Measurements from ENCODE around the gene SCN1B. TPM values are rescaled to one million over a fixed set of nuclear protein-coding genes. Genes with fewer than 3 reads are reported as not detected.
"Not testable (repeated sequence)": the region's sequence is repeated elsewhere in the genome, so short reads cannot be mapped to it uniquely, and the experiment has no call there.

SCN1B gene
- total RNA-seq, 1 experiment from 2014 or later: 8.0 TPM

- ChIA-PET POLR2A (no interaction called here), CTCF (interaction anchor here (1.7 kb wide), 1 partner anchor 8 kb away, joined by 6 read pairs; no protein-coding TSS in a partner anchor)
- Mint-ChIP-seq H3K27ac (peak overlapping the region; percentile 94), H3K4me1 (peaks cover 43% of the 10 kb centered on the region), H3K36me3 (peaks cover 49% of the 10 kb centered on the region), H3K9me3 (no peaks in the 10 kb centered on the region), H3K27me3 (ENCODE audit: low read depth) (no peaks in the 10 kb centered on the region), H3K4me3 (peak overlapping the region; percentile 31)
- TF ChIP-seq ZNF281 (CRISPR knock-in tag; IDR thresholded peaks at IDR 0.05) (no peak), TCF7 (CRISPR knock-in tag; IDR thresholded peaks at IDR 0.05; ENCODE audit: low read depth) (no peak), NR3C1 (CRISPR knock-in tag; conservative IDR thresholded peaks at IDR 0.05; ENCODE audit: low read depth) (0 out of 2 replicates have a peak, but pooled peaks have one; percentile 34)
- TF ChIP-seq, protein P1, sequence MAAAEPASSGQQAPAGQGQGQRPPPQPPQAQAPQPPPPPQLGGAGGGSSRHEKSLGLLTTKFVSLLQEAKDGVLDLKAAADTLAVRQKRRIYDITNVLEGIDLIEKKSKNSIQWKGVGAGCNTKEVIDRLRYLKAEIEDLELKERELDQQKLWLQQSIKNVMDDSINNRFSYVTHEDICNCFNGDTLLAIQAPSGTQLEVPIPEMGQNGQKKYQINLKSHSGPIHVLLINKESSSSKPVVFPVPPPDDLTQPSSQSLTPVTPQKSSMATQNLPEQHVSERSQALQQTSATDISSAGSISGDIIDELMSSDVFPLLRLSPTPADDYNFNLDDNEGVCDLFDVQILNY (CRISPR knock-in tag; IDR thresholded peaks at IDR 0.05): no peak
- no peak for ATAC-seq
- no peak for DNase-seq (ENCODE audit: low spot score)
These were observed 25.6 kb upstream of the SCN1B start for GRCh38 chr19:35004517-35005255.

- peaks cover 43% of the 10 kb centered on the region for H3K4me1 Mint-ChIP-seq
- H3K9me3 Mint-ChIP-seq: no peaks in the 10 kb centered on the region
- peak overlapping the region; percentile 72; the same call in 1 of the 2 replicates for H3K27ac Mint-ChIP-seq
- TF ChIP-seq, protein P2, sequence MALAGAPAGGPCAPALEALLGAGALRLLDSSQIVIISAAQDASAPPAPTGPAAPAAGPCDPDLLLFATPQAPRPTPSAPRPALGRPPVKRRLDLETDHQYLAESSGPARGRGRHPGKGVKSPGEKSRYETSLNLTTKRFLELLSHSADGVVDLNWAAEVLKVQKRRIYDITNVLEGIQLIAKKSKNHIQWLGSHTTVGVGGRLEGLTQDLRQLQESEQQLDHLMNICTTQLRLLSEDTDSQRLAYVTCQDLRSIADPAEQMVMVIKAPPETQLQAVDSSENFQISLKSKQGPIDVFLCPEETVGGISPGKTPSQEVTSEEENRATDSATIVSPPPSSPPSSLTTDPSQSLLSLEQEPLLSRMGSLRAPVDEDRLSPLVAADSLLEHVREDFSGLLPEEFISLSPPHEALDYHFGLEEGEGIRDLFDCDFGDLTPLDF (CRISPR knock-in tag; IDR thresholded peaks at IDR 0.05): no peak
- TF ChIP-seq ZNF281 (CRISPR knock-in tag; IDR thresholded peaks at IDR 0.05) (no peak), ZNF671 (CRISPR knock-in tag; IDR thresholded peaks at IDR 0.05) (0 out of 2 replicates have a peak, but pooled peaks have one; percentile 52), ZNF317 (CRISPR knock-in tag; IDR thresholded peaks at IDR 0.05; ENCODE audit: borderline replicate concordance, low read depth) (no peak), TCF7 (CRISPR knock-in tag; IDR thresholded peaks at IDR 0.05; ENCODE audit: low read depth) (no peak), RORB (CRISPR knock-in tag; IDR thresholded peaks at IDR 0.05) (no peak), AR (CRISPR knock-in tag; IDR thresholded peaks at IDR 0.05) (no peak), HMGXB4 (CRISPR knock-in tag; IDR thresholded peaks at IDR 0.05) (no peak)
- TF ChIP-seq, protein P1 (CRISPR knock-in tag; IDR thresholded peaks at IDR 0.05): no peak
- POLR2A ChIA-PET: no interaction called here
- CTCF ChIA-PET: no interaction called here
- DNase-seq (ENCODE audit: low spot score) (no peak), ATAC-seq (no peak)
- H3K36me3 Mint-ChIP-seq: peaks cover 53% of the 10 kb centered on the region
- H3K4me3 Mint-ChIP-seq: no peak overlapping the region
- H3K27me3 Mint-ChIP-seq (ENCODE audit: low read depth): no peaks in the 10 kb centered on the region
These were observed 24.9 kb upstream of the SCN1B start for GRCh38 chr19:35005256-35005977.

GRCh38 chr19:35006007-35006341, 24.3 kb upstream of the SCN1B start:
- H3K27ac Mint-ChIP-seq: peak overlapping the region; percentile 72; the same call in 1 of the 2 replicates

More at GRCh38 chr19:35006007-35006341, 24.3 kb upstream of the SCN1B start:
- DNase-seq (ENCODE audit: low spot score); H3K4me3 Mint-ChIP-seq; POLR2A ChIA-PET; H3K9me3 Mint-ChIP-seq; ATAC-seq; CTCF ChIA-PET; H3K27me3 Mint-ChIP-seq (ENCODE audit: low read depth): not testable (repeated sequence)
- Mint-ChIP-seq H3K36me3 (peaks cover 57% of the 10 kb centered on the region), H3K4me1 (peaks cover 43% of the 10 kb centered on the region)
